ENCODE results near the gene NUB1. TPM values are rescaled to one million over a fixed set of nuclear protein-coding genes. Genes with fewer than 3 reads are reported as not detected.
A peak's percentile ranks its signal among the peaks of the same experiment; 100 is the strongest.

Gene NUB1
- total RNA-seq, 1 experiment from 2014 or later: 48.5 TPM

GRCh38 chr7:151381348-151382078 lies 39.9 kb downstream of the NUB1 start:
- Histone ChIP-seq H2BK20ac (ENCODE audit: low read depth, low read length, poor library complexity, severe bottlenecking) (no peak overlapping the region), H3K79me2 (ENCODE audit: insufficient read depth, low read length) (no peaks in the 10 kb centered on the region), H3K27ac (ENCODE audit: insufficient read length, low read depth, low read length) (no peak overlapping the region), H3K23me2 (ENCODE audit: insufficient read length, low read depth, low read length, poor library complexity, severe bottlenecking) (peaks cover 15% of the 10 kb centered on the region), H3K18ac (ENCODE audit: insufficient read length, low read depth, low read length) (peak overlapping the region; percentile 20), H3K56ac (ENCODE audit: insufficient read length, low read depth, low read length) (no peak overlapping the region), H4K91ac (ENCODE audit: insufficient read length, low read depth, low read length) (no peak overlapping the region), H3K4me2 (ENCODE audit: insufficient read depth, insufficient read length, low read length) (peak overlapping the region; percentile 67), H3K4ac (ENCODE audit: low read depth, low read length) (no peak overlapping the region), H3K9ac (ENCODE audit: extremely low read depth, insufficient read length, low read length) (no peak overlapping the region), H2BK5ac (ENCODE audit: insufficient read length, low read length) (no peak overlapping the region), H3K27me3 (ENCODE audit: insufficient read depth, low read length) (peaks cover 8% of the 10 kb centered on the region; the same call in 1 of the 2 replicates), H2BK12ac (ENCODE audit: insufficient read length, low read depth, low read length) (no peak overlapping the region), H2AFZ (ENCODE audit: low read length) (no peak overlapping the region), H3T11ph (ENCODE audit: low read length) (no peak overlapping the region), H3K23ac (ENCODE audit: insufficient read length, low read depth, low read length) (no peak overlapping the region), H2AK5ac (ENCODE audit: insufficient read length, low read length) (no peak overlapping the region), H4K20me1 (ENCODE audit: control insufficient read depth, insufficient read depth, insufficient read length) (peaks cover 4% of the 10 kb centered on the region), H3K9me3 (ENCODE audit: control insufficient read depth, low read depth, low read length) (no peaks in the 10 kb centered on the region), H2BK120ac (ENCODE audit: low read depth, low read length, poor library complexity, severe bottlenecking) (no peak overlapping the region), H3K14ac (ENCODE audit: insufficient read depth, low read length) (peak overlapping the region; percentile 24), H3K4me1 (ENCODE audit: insufficient read depth, low read length) (no peaks in the 10 kb centered on the region), H4K8ac (replicated peaks; ENCODE audit: insufficient read length, low read depth, low read length) (no peak overlapping the region), H4K5ac (ENCODE audit: insufficient read length, low read depth, low read length) (no peak overlapping the region), H3K79me1 (ENCODE audit: insufficient read depth, low read depth, low read length, poor library complexity, severe bottlenecking) (no peaks in the 10 kb centered on the region), H2BK15ac (ENCODE audit: low read depth, low read length) (no peak overlapping the region)
- no peak overlapping the region; a peak in 1 of 7 replicates for H3K27ac Mint-ChIP-seq
- TF ChIP-seq CTCF (conservative IDR thresholded peaks at IDR 0.05): no peak
- DNase-seq: peak; percentile 82
- H3K9me3 Mint-ChIP-seq: no peaks in the 10 kb centered on the region
- peaks cover 17 to 18% of the 10 kb centered on the region in 2 experiments for H3K4me1 Mint-ChIP-seq
- H3K4me3 Mint-ChIP-seq: peak overlapping the region; percentile 57 to 72; a peak in 3 of 5 replicates
- peaks cover 8 to 29% (median 27%) of the 10 kb centered on the region in 3 experiments for H3K36me3 Mint-ChIP-seq (ENCODE audit: insufficient read depth in 1 of 3, low read depth in 3 of 3)
- WGBS (ENCODE audit: extremely low coverage, insufficient read length, low lambda C conversion rate): no CpG with 5 or more reads among the region's 83 CpGs
- peaks cover 34% of the 10 kb centered on the region for H3K27me3 Mint-ChIP-seq (ENCODE audit: low read depth)
